ENCODE results near the gene DSC3.

GRCh38 chr18:31046916-31047315 lies 4.4 kb upstream of the DSC3 start:
- TF ChIP-seq REST (IDR thresholded peaks at IDR 0.05), result no peak
- no peak for TF ChIP-seq MAZ (IDR thresholded peaks at IDR 0.05; ENCODE audit: borderline replicate concordance, low read depth, low read length)
- TF ChIP-seq CTCF (IDR thresholded peaks at IDR 0.05), result no peak
